ENCODE measurements around the gene PPP1R3A.

Gene PPP1R3A

DNA sequence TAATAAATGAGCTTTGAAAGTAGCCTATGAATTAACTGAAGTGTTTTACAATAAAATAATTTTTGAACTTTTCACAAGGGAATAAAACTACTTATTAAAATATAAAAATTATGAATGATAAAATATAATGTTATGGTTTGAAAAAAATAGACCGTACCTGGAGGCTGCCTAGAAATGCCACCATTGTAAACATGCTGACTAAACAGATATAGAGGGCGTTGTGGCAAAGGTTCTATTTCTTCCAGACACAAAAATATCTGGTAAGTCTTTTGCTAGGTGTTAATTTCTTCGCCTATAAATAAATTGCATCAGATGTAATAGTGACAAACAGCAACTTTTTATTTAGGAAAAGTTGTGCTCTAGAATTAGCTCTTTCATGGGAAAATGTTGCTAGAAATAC, 11.2 kb downstream of the PPP1R3A start:
- TF ChIP-seq NFIC (IDR thresholded peaks at IDR 0.05) (no peak), MAX (IDR thresholded peaks at IDR 0.05) (no peak), EP300 (IDR thresholded peaks at IDR 0.05; ENCODE audit: borderline replicate concordance) (no peak)
- TF ChIP-seq, protein P1, sequence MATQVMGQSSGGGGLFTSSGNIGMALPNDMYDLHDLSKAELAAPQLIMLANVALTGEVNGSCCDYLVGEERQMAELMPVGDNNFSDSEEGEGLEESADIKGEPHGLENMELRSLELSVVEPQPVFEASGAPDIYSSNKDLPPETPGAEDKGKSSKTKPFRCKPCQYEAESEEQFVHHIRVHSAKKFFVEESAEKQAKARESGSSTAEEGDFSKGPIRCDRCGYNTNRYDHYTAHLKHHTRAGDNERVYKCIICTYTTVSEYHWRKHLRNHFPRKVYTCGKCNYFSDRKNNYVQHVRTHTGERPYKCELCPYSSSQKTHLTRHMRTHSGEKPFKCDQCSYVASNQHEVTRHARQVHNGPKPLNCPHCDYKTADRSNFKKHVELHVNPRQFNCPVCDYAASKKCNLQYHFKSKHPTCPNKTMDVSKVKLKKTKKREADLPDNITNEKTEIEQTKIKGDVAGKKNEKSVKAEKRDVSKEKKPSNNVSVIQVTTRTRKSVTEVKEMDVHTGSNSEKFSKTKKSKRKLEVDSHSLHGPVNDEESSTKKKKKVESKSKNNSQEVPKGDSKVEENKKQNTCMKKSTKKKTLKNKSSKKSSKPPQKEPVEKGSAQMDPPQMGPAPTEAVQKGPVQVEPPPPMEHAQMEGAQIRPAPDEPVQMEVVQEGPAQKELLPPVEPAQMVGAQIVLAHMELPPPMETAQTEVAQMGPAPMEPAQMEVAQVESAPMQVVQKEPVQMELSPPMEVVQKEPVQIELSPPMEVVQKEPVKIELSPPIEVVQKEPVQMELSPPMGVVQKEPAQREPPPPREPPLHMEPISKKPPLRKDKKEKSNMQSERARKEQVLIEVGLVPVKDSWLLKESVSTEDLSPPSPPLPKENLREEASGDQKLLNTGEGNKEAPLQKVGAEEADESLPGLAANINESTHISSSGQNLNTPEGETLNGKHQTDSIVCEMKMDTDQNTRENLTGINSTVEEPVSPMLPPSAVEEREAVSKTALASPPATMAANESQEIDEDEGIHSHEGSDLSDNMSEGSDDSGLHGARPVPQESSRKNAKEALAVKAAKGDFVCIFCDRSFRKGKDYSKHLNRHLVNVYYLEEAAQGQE (IDR thresholded peaks at IDR 0.05; ENCODE audit: low read depth): no peak

DNA sequence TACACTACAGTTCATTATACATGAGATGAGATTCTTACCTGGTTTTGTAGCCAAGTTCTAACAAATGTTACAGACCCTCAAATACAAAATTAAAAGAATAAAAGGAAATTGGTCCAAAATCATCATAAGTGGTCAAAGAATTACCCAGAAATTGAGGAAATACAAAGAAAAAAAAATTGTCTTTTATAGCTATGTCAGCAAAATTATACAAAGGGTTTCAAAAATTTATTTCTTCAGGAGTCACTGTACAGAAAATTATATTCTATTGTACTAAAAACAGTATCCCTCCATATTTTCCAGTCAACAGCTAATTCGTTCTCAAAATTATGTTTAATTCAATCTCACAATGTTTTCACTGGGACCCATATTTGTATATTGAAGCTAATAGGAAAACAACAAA, 14.3 kb downstream of the PPP1R3A start:
- TF ChIP-seq, protein P1 (IDR thresholded peaks at IDR 0.05; ENCODE audit: low read depth): no peak
- no peak for TF ChIP-seq TAF1 (IDR thresholded peaks at IDR 0.05; ENCODE audit: low read depth)
- TF ChIP-seq TCF12 (IDR thresholded peaks at IDR 0.05; ENCODE audit: low read depth): no peak
- TF ChIP-seq YY1 (IDR thresholded peaks at IDR 0.05; ENCODE audit: low read depth): no peak
- TF ChIP-seq ZBTB7A (IDR thresholded peaks at IDR 0.05; ENCODE audit: low read depth): no peak
- no peak for TF ChIP-seq TEAD4 (IDR thresholded peaks at IDR 0.05)

DNA sequence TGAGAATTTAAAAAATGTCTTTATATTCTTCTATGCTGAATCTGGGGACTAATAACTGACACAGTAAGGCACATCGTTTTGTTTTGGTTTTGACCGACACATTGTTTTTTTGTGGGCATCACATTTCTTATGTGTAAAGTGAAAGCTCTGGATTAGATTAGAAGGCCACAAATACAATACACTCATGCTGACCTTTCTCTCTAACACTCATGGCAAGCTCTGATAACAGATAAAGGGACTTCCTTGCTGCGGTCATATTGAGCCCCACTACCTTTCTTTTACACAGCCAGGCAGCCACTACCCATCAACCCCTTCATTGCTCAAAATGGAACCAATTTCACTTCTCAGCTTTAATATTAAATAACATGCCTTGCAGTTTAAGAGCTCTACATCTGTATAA, 26.0 kb downstream of the PPP1R3A start:
- no peak for TF ChIP-seq TAF1 (IDR thresholded peaks at IDR 0.05; ENCODE audit: low read depth)
- no peak for TF ChIP-seq EP300 (IDR thresholded peaks at IDR 0.05; ENCODE audit: borderline replicate concordance)
- TF ChIP-seq FOXM1 (IDR thresholded peaks at IDR 0.05; ENCODE audit: borderline replicate concordance, low read depth): no peak
- no peak for TF ChIP-seq TCF12 (IDR thresholded peaks at IDR 0.05; ENCODE audit: low read depth)
- TF ChIP-seq MAX (IDR thresholded peaks at IDR 0.05): no peak
- no peak for TF ChIP-seq TEAD4 (IDR thresholded peaks at IDR 0.05)
- TF ChIP-seq ZBTB7A (IDR thresholded peaks at IDR 0.05; ENCODE audit: low read depth): no peak
- TF ChIP-seq YY1 (IDR thresholded peaks at IDR 0.05; ENCODE audit: low read depth): no peak
- TF ChIP-seq, protein P2, sequence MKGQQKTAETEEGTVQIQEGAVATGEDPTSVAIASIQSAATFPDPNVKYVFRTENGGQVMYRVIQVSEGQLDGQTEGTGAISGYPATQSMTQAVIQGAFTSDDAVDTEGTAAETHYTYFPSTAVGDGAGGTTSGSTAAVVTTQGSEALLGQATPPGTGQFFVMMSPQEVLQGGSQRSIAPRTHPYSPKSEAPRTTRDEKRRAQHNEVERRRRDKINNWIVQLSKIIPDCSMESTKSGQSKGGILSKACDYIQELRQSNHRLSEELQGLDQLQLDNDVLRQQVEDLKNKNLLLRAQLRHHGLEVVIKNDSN (IDR thresholded peaks at IDR 0.05): no peak
- TF ChIP-seq RAD21 (IDR thresholded peaks at IDR 0.05; ENCODE audit: low read depth): no peak
- TF ChIP-seq CEBPB (IDR thresholded peaks at IDR 0.05): no peak
- no peak for TF ChIP-seq CREB1 (IDR thresholded peaks at IDR 0.05; ENCODE audit: low read depth)
- TF ChIP-seq NFIC (IDR thresholded peaks at IDR 0.05): no peak

GRCh38 chr7:113891828-113892227, 27.0 kb downstream of the PPP1R3A start:
- TF ChIP-seq TCF12 (IDR thresholded peaks at IDR 0.05; ENCODE audit: low read depth): no peak
- TF ChIP-seq FOXM1 (IDR thresholded peaks at IDR 0.05; ENCODE audit: borderline replicate concordance, low read depth): no peak
- TF ChIP-seq EP300 (IDR thresholded peaks at IDR 0.05; ENCODE audit: borderline replicate concordance): no peak
- TF ChIP-seq EGR1 (IDR thresholded peaks at IDR 0.05): no peak
- no peak for TF ChIP-seq ZBTB7A (IDR thresholded peaks at IDR 0.05; ENCODE audit: low read depth)
- TF ChIP-seq TAF1 (IDR thresholded peaks at IDR 0.05; ENCODE audit: low read depth): no peak
- TF ChIP-seq CREB1 (IDR thresholded peaks at IDR 0.05; ENCODE audit: low read depth): no peak
- no peak for TF ChIP-seq CEBPB (IDR thresholded peaks at IDR 0.05)
- TF ChIP-seq RAD21 (IDR thresholded peaks at IDR 0.05; ENCODE audit: low read depth): no peak

- TF ChIP-seq NFIC (IDR thresholded peaks at IDR 0.05) (no peak), TEAD4 (IDR thresholded peaks at IDR 0.05) (no peak), EGR1 (IDR thresholded peaks at IDR 0.05) (no peak), YY1 (IDR thresholded peaks at IDR 0.05; ENCODE audit: low read depth) (no peak), ZBTB7A (IDR thresholded peaks at IDR 0.05; ENCODE audit: low read depth) (no peak), MAX (IDR thresholded peaks at IDR 0.05) (no peak), RAD21 (IDR thresholded peaks at IDR 0.05; ENCODE audit: low read depth) (no peak)
- TF ChIP-seq, protein P2 (IDR thresholded peaks at IDR 0.05): no peak
- TF ChIP-seq, protein P1 (IDR thresholded peaks at IDR 0.05; ENCODE audit: low read depth): no peak
Observed at GRCh38 chr7:113891031-113891350, 27.8 kb downstream of the PPP1R3A start.
